WERI-Rb-1 (cell line): ENCODE data around the gene TSC22D4.

Experiments
- DNase-seq: peaks from one replicate; pipeline ENCODE4 v3.0.0-alpha.2; 2020
- H3K27ac ChIP-seq: fragments of 250-450 bp; sonication (Bioruptor Pico); 2 replicates; pipeline ENCODE4 v1.5.1; 2020; ENCODE audit warnings: mild to moderate bottlenecking, moderate library complexity
- H3K27me3 ChIP-seq: fragments of 250-450 bp; sonication (Bioruptor Pico); 2 replicates; pipeline ENCODE4 v1.5.1; 2021; ENCODE audit warnings: mild to moderate bottlenecking, low read depth, moderate library complexity; ENCODE audit not compliant: insufficient read depth, severe bottlenecking
- H3K36me3 ChIP-seq: fragments of 250-450 bp; sonication (Bioruptor Pico); 2 replicates; pipeline ENCODE4 v1.5.1; 2020; ENCODE audit warnings: mild to moderate bottlenecking, moderate library complexity
- H3K4me3 ChIP-seq: 2 replicates; pipeline ENCODE4 v1.5.1; 2011; ENCODE audit warnings: low read depth, mild to moderate bottlenecking, control low read depth, low read length
- H3K9me3 ChIP-seq: fragments of 250-450 bp; sonication (Bioruptor Pico); 2 replicates; pipeline ENCODE4 v1.5.1; 2021; ENCODE audit warnings: mild to moderate bottlenecking, moderate library complexity; ENCODE audit not compliant: severe bottlenecking
- CTCF ChIP-seq: IDR thresholded peaks from 2 replicates; pipeline ENCODE4 v1.5.1; 2011; ENCODE audit warnings: low read depth, mild to moderate bottlenecking, control low read depth, inconsistent platforms, low read length

The TSC22D4 gene

GRCh38 chr7:100465702-100466311 is 13.2 kb downstream of the TSC22D4 start:
- H3K27ac ChIP-seq, result no peak overlapping the region
- no peaks in the 10 kb centered on the region for H3K27me3 ChIP-seq
- TF ChIP-seq CTCF, result peak; percentile 87
- DNase-seq, result peak; percentile 71
- H3K4me3 ChIP-seq, result no peak overlapping the region
- no peaks in the 10 kb centered on the region for H3K36me3 ChIP-seq
- no peaks in the 10 kb centered on the region for H3K9me3 ChIP-seq

GRCh38 chr7:100465299-100465698 is 13.7 kb downstream of the TSC22D4 start:
- no peak overlapping the region for H3K4me3 ChIP-seq
- no peak for TF ChIP-seq CTCF
- H3K36me3 ChIP-seq, result no peaks in the 10 kb centered on the region
- no peaks in the 10 kb centered on the region for H3K27me3 ChIP-seq
- DNase-seq, result no peak
- no peak overlapping the region for H3K27ac ChIP-seq
- H3K9me3 ChIP-seq, result no peaks in the 10 kb centered on the region

GRCh38 chr7:100464791-100465190 is 14.2 kb downstream of the TSC22D4 start:
- DNase-seq, result no peak
- H3K36me3 ChIP-seq, result no peaks in the 10 kb centered on the region
- H3K27ac ChIP-seq, result no peak overlapping the region
- H3K27me3 ChIP-seq, result no peaks in the 10 kb centered on the region
- H3K9me3 ChIP-seq, result no peaks in the 10 kb centered on the region
- TF ChIP-seq CTCF, result no peak
- H3K4me3 ChIP-seq, result no peak overlapping the region

GRCh38 chr7:100464210-100464660 is 14.8 kb downstream of the TSC22D4 start, which contains the start of gene SPACDR:
Gene SPACDR (minus strand): TSS chr7:100464260. CDS start chr7:100464025, 235 bp downstream.
- Histone ChIP-seq H3K4me3 (no peak within 1 kb of the TSS), H3K9me3 (no peaks in the 10 kb centered on the region), H3K27ac (no peak within 1 kb of the TSS), H3K36me3 (no peaks in the 10 kb centered on the region; the same call in 1 of the 2 replicates), H3K27me3 (no peaks in the 10 kb centered on the region)
- no peak for DNase-seq
- TF ChIP-seq CTCF, result no peak

GRCh38 chr7:100457033-100457432 is 22.0 kb downstream of the TSC22D4 start:
- H3K9me3 ChIP-seq, result no peaks in the 10 kb centered on the region
- no peak for DNase-seq
- H3K36me3 ChIP-seq, result no peaks in the 10 kb centered on the region; the same call in 1 of the 2 replicates
- H3K4me3 ChIP-seq, result no peak overlapping the region
- no peak overlapping the region for H3K27ac ChIP-seq
- no peaks in the 10 kb centered on the region for H3K27me3 ChIP-seq
- TF ChIP-seq CTCF, result no peak

GRCh38 chr7:100456562-100456961 is 22.5 kb downstream of the TSC22D4 start:
- TF ChIP-seq CTCF, result peak; percentile 29; the same call in 1 of the 2 replicates
- no peak for DNase-seq
- Histone ChIP-seq H3K4me3 (no peak overlapping the region), H3K36me3 (no peaks in the 10 kb centered on the region; the same call in 1 of the 2 replicates), H3K27me3 (no peaks in the 10 kb centered on the region), H3K9me3 (no peaks in the 10 kb centered on the region), H3K27ac (no peak overlapping the region)
